Measurements from ENCODE around the gene PCSK6. TPM values are rescaled to one million over a fixed set of nuclear protein-coding genes. Genes with fewer than 3 reads are reported as not detected.

The PCSK6 gene
- total RNA-seq, 2 experiments from 2014 or later: 1.1 to 1.3 TPM

GRCh38 chr15:101451846-101452245, 37.7 kb downstream of the PCSK6 start:
- ChIA-PET POLR2A (no interaction called here), CTCF (no interaction called here)

GRCh38 chr15:101451266-101451799, 38.2 kb downstream of the PCSK6 start:
- ChIA-PET POLR2A (no interaction called here), CTCF (no interaction called here)

- POLR2A ChIA-PET: no interaction called here
- CTCF ChIA-PET: no interaction called here
Observed at GRCh38 chr15:101450403-101451265, 38.9 kb downstream of the PCSK6 start.

GRCh38 chr15:101449471-101450402, 39.8 kb downstream of the PCSK6 start:
- ChIA-PET CTCF (no interaction called here), POLR2A (no interaction called here)

- ChIA-PET POLR2A (no interaction called here), CTCF (no interaction called here)
Observed at GRCh38 chr15:101448336-101448735, 41.2 kb downstream of the PCSK6 start.

- POLR2A ChIA-PET: no interaction called here
Observed at GRCh38 chr15:101447561-101448071, 41.9 kb downstream of the PCSK6 start.

GRCh38 chr15:101447168-101447533, 42.4 kb downstream of the PCSK6 start:
- ChIA-PET POLR2A (no interaction called here), CTCF (no interaction called here)

More at GRCh38 chr15:101447561-101448071, 41.9 kb downstream of the PCSK6 start:
- CTCF ChIA-PET: no interaction called here

GRCh38 chr15:101446518-101447167, 42.9 kb downstream of the PCSK6 start:
- ChIA-PET CTCF (no interaction called here), POLR2A (no interaction called here)

- POLR2A ChIA-PET: no interaction called here
- CTCF ChIA-PET: no interaction called here
Observed at GRCh38 chr15:101445562-101446517, 43.7 kb downstream of the PCSK6 start.

GRCh38 chr15:101444807-101445508, 44.5 kb downstream of the PCSK6 start:
- CTCF ChIA-PET: no interaction called here
- POLR2A ChIA-PET: no interaction called here

GRCh38 chr15:101444015-101444414, 45.5 kb downstream of the PCSK6 start:
- POLR2A ChIA-PET: no interaction called here
- CTCF ChIA-PET: no interaction called here

- ChIA-PET CTCF (no interaction called here), POLR2A (no interaction called here)
Observed at GRCh38 chr15:101442272-101442671, 47.2 kb downstream of the PCSK6 start.

GRCh38 chr15:101441696-101442095, 47.8 kb downstream of the PCSK6 start:
- ChIA-PET CTCF (interaction anchor here (0.9 kb wide), 1 partner anchor 48 kb away, joined by 3 read pairs; no protein-coding TSS in a partner anchor), POLR2A (no interaction called here)

- POLR2A ChIA-PET: no interaction called here
- CTCF ChIA-PET: interaction anchor here (0.9 kb wide), 1 partner anchor 47 kb away, joined by 3 read pairs; no protein-coding TSS in a partner anchor
Observed at GRCh38 chr15:101440846-101441590, 48.5 kb downstream of the PCSK6 start.

GRCh38 chr15:101439920-101440319, 49.6 kb downstream of the PCSK6 start:
- POLR2A ChIA-PET: no interaction called here
- CTCF ChIA-PET: no interaction called here

GRCh38 chr15:101439285-101439919, 50.1 kb downstream of the PCSK6 start:
- ChIA-PET POLR2A (no interaction called here), CTCF (no interaction called here)

All from activated CD8-positive, alpha-beta memory T cell treated with anti-CD3 and anti-CD28 coated beads for 36 hours (primary cell).